ENCODE results near the gene KRT3. TPM values are rescaled to one million over a fixed set of nuclear protein-coding genes. Genes with fewer than 3 reads are reported as not detected.

The KRT3 gene
- total RNA-seq, 1 donor from 2014 or later, result not detected

DNA sequence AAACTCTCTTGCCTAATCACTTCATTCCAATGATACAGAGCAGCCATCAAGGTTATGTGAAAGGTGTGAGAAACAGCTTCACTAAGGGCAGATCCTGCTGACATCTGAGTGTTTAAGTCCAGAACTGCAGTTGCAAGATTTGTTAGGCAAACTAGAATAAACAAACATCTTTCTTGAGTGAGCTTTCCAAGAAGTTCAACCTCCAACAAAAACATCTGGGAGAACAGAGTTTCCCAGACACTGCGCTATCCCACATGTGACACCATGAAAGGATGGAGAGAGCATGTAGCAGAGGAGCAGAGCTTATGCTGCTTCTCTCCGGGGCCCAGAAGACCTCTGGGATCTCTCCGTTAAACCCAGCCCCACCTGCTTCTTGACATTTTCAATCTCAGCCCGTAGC is 24.4 kb downstream of the KRT3 start:
- no peak for DNase-seq (ENCODE audit: low spot score)
- no peaks in the 10 kb centered on the region for H3K9me3 Mint-ChIP-seq (ENCODE audit: unreplicated experiment)
- H3K36me3 Mint-ChIP-seq (ENCODE audit: low read depth, unreplicated experiment), result no peaks in the 10 kb centered on the region
- TF ChIP-seq, protein P1, sequence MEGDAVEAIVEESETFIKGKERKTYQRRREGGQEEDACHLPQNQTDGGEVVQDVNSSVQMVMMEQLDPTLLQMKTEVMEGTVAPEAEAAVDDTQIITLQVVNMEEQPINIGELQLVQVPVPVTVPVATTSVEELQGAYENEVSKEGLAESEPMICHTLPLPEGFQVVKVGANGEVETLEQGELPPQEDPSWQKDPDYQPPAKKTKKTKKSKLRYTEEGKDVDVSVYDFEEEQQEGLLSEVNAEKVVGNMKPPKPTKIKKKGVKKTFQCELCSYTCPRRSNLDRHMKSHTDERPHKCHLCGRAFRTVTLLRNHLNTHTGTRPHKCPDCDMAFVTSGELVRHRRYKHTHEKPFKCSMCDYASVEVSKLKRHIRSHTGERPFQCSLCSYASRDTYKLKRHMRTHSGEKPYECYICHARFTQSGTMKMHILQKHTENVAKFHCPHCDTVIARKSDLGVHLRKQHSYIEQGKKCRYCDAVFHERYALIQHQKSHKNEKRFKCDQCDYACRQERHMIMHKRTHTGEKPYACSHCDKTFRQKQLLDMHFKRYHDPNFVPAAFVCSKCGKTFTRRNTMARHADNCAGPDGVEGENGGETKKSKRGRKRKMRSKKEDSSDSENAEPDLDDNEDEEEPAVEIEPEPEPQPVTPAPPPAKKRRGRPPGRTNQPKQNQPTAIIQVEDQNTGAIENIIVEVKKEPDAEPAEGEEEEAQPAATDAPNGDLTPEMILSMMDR (IDR thresholded peaks at IDR 0.05; ENCODE audit: unreplicated experiment), result no peak
- H3K27ac Mint-ChIP-seq (ENCODE audit: unreplicated experiment), result no peak overlapping the region
- no peak overlapping the region for H3K4me3 Mint-ChIP-seq (ENCODE audit: unreplicated experiment)
- no peaks in the 10 kb centered on the region for H3K4me1 Mint-ChIP-seq (ENCODE audit: unreplicated experiment)
- no peaks in the 10 kb centered on the region for H3K27me3 Mint-ChIP-seq (ENCODE audit: unreplicated experiment)

DNA sequence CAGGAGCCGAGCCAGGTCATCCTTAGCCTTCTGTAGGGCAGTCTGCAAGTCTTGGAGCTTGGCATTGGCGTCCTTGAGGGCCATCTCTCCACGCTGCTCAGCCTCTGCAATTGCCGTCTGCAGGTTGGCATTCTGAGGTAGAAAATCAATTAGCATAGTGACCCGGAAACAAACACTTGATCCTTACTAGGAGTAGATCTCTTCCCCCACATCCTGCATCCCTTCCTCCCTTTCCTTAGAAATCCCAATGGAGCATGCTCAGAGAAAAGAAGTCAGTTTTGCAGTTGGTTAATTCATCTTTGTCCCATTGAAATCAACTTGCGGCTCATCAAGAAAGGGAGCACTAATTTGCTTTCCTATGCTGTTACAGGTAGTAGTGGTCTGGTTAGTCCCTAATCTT is 24.8 kb downstream of the KRT3 start:
- no peaks in the 10 kb centered on the region for H3K27me3 Mint-ChIP-seq (ENCODE audit: unreplicated experiment)
- no peaks in the 10 kb centered on the region for H3K4me1 Mint-ChIP-seq (ENCODE audit: unreplicated experiment)
- H3K4me3 Mint-ChIP-seq (ENCODE audit: unreplicated experiment), result no peak overlapping the region
- H3K36me3 Mint-ChIP-seq (ENCODE audit: low read depth, unreplicated experiment), result no peaks in the 10 kb centered on the region
- H3K27ac Mint-ChIP-seq (ENCODE audit: unreplicated experiment), result no peak overlapping the region
- DNase-seq (ENCODE audit: low spot score), result no peak
- TF ChIP-seq, protein P1 (IDR thresholded peaks at IDR 0.05; ENCODE audit: unreplicated experiment), result no peak
- no peaks in the 10 kb centered on the region for H3K9me3 Mint-ChIP-seq (ENCODE audit: unreplicated experiment)

GRCh38 chr12:52769946-52770345 is 26.0 kb downstream of the KRT3 start:
- no peaks in the 10 kb centered on the region for H3K4me1 Mint-ChIP-seq (ENCODE audit: unreplicated experiment)
- TF ChIP-seq, protein P1 (IDR thresholded peaks at IDR 0.05; ENCODE audit: unreplicated experiment), result no peak
- H3K27me3 Mint-ChIP-seq (ENCODE audit: unreplicated experiment), result no peaks in the 10 kb centered on the region
- no peak overlapping the region for H3K27ac Mint-ChIP-seq (ENCODE audit: unreplicated experiment)
- H3K36me3 Mint-ChIP-seq (ENCODE audit: low read depth, unreplicated experiment), result no peaks in the 10 kb centered on the region
- no peaks in the 10 kb centered on the region for H3K9me3 Mint-ChIP-seq (ENCODE audit: unreplicated experiment)
- DNase-seq (ENCODE audit: low spot score), result no peak
- H3K4me3 Mint-ChIP-seq (ENCODE audit: unreplicated experiment), result no peak overlapping the region

GRCh38 chr12:52769354-52769753 is 26.6 kb downstream of the KRT3 start:
- H3K4me3 Mint-ChIP-seq (ENCODE audit: unreplicated experiment), result no peak overlapping the region

GRCh38 chr12:52768479-52769200 is 27.3 kb downstream of the KRT3 start:
- no peak overlapping the region for H3K27ac Mint-ChIP-seq (ENCODE audit: unreplicated experiment)
- H3K4me3 Mint-ChIP-seq (ENCODE audit: unreplicated experiment), result no peak overlapping the region
- H3K4me1 Mint-ChIP-seq (ENCODE audit: unreplicated experiment), result no peaks in the 10 kb centered on the region
- no peak for DNase-seq (ENCODE audit: low spot score)
- TF ChIP-seq, protein P1 (IDR thresholded peaks at IDR 0.05; ENCODE audit: unreplicated experiment), result no peak
- no peaks in the 10 kb centered on the region for H3K36me3 Mint-ChIP-seq (ENCODE audit: low read depth, unreplicated experiment)
- H3K9me3 Mint-ChIP-seq (ENCODE audit: unreplicated experiment), result no peaks in the 10 kb centered on the region
- H3K27me3 Mint-ChIP-seq (ENCODE audit: unreplicated experiment), result no peaks in the 10 kb centered on the region

More at GRCh38 chr12:52769354-52769753, 26.6 kb downstream of the KRT3 start:
- Mint-ChIP-seq H3K4me1 (ENCODE audit: unreplicated experiment) (no peaks in the 10 kb centered on the region), H3K36me3 (ENCODE audit: low read depth, unreplicated experiment) (no peaks in the 10 kb centered on the region), H3K27me3 (ENCODE audit: unreplicated experiment) (no peaks in the 10 kb centered on the region), H3K27ac (ENCODE audit: unreplicated experiment) (no peak overlapping the region), H3K9me3 (ENCODE audit: unreplicated experiment) (no peaks in the 10 kb centered on the region)
- TF ChIP-seq, protein P1 (IDR thresholded peaks at IDR 0.05; ENCODE audit: unreplicated experiment), result no peak
- DNase-seq (ENCODE audit: low spot score), result no peak
